IMR-90 (cell line): ENCODE data around the gene ANKH.

Experiments used
- BHLHE40 ChIP-seq: fragments of 150-350 bp; IDR thresholded peaks from 2 replicates; pipeline ENCODE4 v1.6.1; 2016; ENCODE audit warnings: mild to moderate bottlenecking, low read depth, low read length
- RAD21 ChIP-seq: IDR thresholded peaks from 2 replicates; pipeline ENCODE4 v1.6.1; 2012; ENCODE audit warnings: low read length, improper control_type of control experiment
- RCOR1 ChIP-seq: IDR thresholded peaks from 2 replicates; pipeline ENCODE4 v1.6.1; 2012; ENCODE audit warnings: mild to moderate bottlenecking, low read length, improper control_type of control experiment; ENCODE audit not compliant: insufficient replicate concordance
- TF ChIP-seq, protein P1 (sequence below): conservative IDR thresholded peaks from 2 replicates; pipeline ENCODE4 v1.5.1; 2012; ENCODE audit warnings: mild to moderate bottlenecking, low read depth, low read length, improper control_type of control experiment

DNA sequence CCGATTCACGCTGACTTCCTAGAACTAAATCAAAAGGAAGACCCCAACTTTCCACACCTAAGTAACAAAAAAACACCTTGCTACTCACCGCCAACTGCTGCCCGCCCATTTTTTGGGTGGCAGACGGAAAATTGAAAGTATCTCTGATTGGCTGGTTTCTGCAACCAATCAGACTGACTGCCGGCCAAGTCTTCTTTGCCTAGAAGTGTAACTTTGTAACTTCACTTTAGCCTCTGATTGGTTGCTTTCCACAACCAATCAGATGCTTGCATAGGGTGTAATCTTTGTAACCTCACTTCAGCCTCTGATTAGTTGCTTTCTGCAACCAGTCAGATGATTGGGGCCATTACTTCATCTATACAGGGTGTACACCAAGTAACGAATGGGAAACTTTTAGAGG lies 42.6 kb upstream of the ANKH start:
- TF ChIP-seq, protein P1, sequence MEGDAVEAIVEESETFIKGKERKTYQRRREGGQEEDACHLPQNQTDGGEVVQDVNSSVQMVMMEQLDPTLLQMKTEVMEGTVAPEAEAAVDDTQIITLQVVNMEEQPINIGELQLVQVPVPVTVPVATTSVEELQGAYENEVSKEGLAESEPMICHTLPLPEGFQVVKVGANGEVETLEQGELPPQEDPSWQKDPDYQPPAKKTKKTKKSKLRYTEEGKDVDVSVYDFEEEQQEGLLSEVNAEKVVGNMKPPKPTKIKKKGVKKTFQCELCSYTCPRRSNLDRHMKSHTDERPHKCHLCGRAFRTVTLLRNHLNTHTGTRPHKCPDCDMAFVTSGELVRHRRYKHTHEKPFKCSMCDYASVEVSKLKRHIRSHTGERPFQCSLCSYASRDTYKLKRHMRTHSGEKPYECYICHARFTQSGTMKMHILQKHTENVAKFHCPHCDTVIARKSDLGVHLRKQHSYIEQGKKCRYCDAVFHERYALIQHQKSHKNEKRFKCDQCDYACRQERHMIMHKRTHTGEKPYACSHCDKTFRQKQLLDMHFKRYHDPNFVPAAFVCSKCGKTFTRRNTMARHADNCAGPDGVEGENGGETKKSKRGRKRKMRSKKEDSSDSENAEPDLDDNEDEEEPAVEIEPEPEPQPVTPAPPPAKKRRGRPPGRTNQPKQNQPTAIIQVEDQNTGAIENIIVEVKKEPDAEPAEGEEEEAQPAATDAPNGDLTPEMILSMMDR, result no peak
- TF ChIP-seq RCOR1 (no peak), RAD21 (no peak), BHLHE40 (no peak)
